Mesodermal cell (in vitro differentiated cells): ENCODE data around the gene LRCOL1.

ENCODE experiments used
- H3K27ac ChIP-seq: 2 replicates; pipeline ENCODE4 v1.7.0; 2013; ENCODE audit warnings: mild to moderate bottlenecking, low read depth, low read length, moderate library complexity; ENCODE audit not compliant: severe bottlenecking
- H3K36me3 ChIP-seq: 2 replicates; pipeline ENCODE4 v1.7.1; 2013; ENCODE audit warnings: mild to moderate bottlenecking, low read length, moderate library complexity; ENCODE audit not compliant: control insufficient read depth, insufficient read depth
- H3K4me1 ChIP-seq: one replicate; pipeline ENCODE4 v1.7.1; 2013; ENCODE audit warnings: mild to moderate bottlenecking, low read length; ENCODE audit not compliant: insufficient read depth, control insufficient read depth, poor library complexity, severe bottlenecking
- H3K4me3 ChIP-seq: 2 replicates; pipeline ENCODE4 v1.7.0; 2013; ENCODE audit warnings: low read length, control low read depth, mild to moderate bottlenecking; ENCODE audit not compliant: insufficient read depth, poor library complexity, severe bottlenecking; ENCODE audit errors: extremely low read depth
- H3K9me3 ChIP-seq: 2 replicates; pipeline ENCODE4 v1.7.1; 2013; ENCODE audit warnings: mild to moderate bottlenecking, low read length, moderate library complexity; ENCODE audit not compliant: control insufficient read depth
- WGBS, 2 experiments: methylation state at CpG; one replicate each; pipeline ENCODE4 v1.1.5; 2013; ENCODE audit warnings: missing lambda C conversion rate in 2 of 2; ENCODE audit not compliant: insufficient coverage in 2 of 2; 5-methylcytosine and 5-hydroxymethylcytosine counted together

LRCOL1 gene

DNA sequence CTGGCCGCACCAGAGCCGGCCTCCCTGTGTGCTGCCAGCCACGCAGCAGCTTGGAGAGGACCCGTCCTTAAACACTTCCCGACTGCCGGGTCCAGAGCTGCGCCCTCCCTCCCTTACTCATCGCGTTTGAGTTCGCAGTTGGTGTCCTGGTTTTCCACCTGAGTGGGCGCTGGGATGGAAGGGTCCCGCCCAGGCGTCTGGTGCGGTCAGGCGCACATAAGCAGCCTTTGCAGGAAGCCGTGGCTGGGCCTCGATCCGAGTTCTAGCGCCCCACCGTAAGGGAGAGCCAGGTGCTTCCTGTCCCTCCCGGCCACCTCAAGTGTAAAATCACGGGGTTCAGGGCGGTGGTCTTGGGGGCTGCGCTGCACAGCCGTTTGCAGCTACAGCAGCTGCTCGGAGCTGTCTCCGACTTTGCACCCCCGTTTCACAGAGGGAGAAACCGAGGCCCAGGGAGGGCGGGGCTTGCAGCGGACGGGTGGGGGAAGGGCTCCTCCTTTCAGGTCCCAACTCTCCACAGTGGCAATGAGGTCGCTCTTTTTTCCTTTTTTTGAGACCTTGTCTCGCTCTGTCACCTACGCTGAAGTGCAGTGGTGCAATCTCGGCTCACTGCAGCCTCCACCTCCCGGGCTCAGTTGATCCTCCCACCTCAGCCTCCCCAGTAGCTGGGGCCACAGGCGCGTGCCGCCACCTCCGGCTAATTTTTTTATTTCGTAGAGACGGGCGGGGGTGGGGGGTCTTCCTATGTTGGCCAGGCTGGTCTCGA lies 51.3 kb downstream of the LRCOL1 start:
- no peaks in the 10 kb centered on the region for H3K9me3 ChIP-seq
- H3K4me3 ChIP-seq: peak overlapping the region; percentile 62
- WGBS, 2 experiments: 78 to 79% methylated on average over 39 to 45 of the region's 45 CpGs
- H3K27ac ChIP-seq: no peak overlapping the region
- H3K4me1 ChIP-seq: no peaks in the 10 kb centered on the region
- peaks cover 5% of the 10 kb centered on the region for H3K36me3 ChIP-seq

GRCh38 chr12:132558042-132558856 lies 52.1 kb downstream of the LRCOL1 start:
- no peak overlapping the region for H3K4me3 ChIP-seq
- 79 to 84% methylated on average over 34 to 35 of the region's 35 CpGs for WGBS, 2 experiments
- no peaks in the 10 kb centered on the region for H3K4me1 ChIP-seq
- H3K9me3 ChIP-seq: no peaks in the 10 kb centered on the region
- peaks cover 5% of the 10 kb centered on the region for H3K36me3 ChIP-seq
- no peak overlapping the region for H3K27ac ChIP-seq

DNA sequence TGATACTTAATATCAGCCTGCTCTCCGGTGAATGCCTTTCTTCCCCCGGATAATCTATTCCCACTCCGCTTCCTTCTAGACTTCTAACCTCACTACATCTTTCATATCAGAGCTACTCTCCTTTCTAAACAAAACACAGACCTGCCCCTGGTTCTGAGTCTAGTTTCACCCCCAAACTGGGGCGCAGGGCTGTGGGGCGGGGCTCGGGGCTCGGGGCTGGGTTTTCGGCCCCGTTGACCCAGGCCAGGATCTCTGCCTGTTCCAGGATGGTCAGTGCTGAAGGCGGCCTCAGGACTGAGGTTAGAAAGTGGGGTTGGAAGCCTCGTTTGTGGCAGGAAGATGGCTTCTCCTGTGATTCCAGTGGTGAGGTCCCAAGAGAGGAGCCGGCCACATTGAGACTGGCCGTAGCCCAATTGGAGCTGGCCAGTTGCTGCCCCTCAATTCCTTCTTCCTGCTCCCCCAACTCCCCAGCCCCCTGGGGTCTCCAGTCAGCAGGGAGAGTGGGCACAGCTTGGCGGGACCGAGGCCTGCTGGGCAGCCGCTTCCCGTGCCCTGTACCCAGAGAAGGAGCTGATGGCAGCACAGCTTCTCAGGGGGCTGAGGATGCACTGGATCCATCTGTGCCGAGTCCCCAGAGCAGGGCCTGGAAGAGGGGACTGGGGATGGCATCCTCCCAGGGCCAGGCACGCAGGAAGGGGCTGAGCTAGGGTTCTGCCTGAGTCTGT lies 52.9 kb downstream of the LRCOL1 start:
- H3K36me3 ChIP-seq: peaks cover 2% of the 10 kb centered on the region
- 86 to 96% methylated on average over 9 to 16 of the region's 19 CpGs for WGBS, 2 experiments
- H3K9me3 ChIP-seq: no peaks in the 10 kb centered on the region
- no peak overlapping the region for H3K4me3 ChIP-seq
- H3K27ac ChIP-seq: no peak overlapping the region
- no peaks in the 10 kb centered on the region for H3K4me1 ChIP-seq

- Histone ChIP-seq H3K9me3 (no peaks in the 10 kb centered on the region), H3K4me1 (no peaks in the 10 kb centered on the region), H3K36me3 (no peaks in the 10 kb centered on the region), H3K27ac (no peak overlapping the region), H3K4me3 (no peak overlapping the region)
- WGBS, 2 experiments: 92 to 95% methylated on average over 14 to 17 of the region's 17 CpGs
Measured at GRCh38 chr12:132556801-132557200, 53.6 kb downstream of the LRCOL1 start.

DNA sequence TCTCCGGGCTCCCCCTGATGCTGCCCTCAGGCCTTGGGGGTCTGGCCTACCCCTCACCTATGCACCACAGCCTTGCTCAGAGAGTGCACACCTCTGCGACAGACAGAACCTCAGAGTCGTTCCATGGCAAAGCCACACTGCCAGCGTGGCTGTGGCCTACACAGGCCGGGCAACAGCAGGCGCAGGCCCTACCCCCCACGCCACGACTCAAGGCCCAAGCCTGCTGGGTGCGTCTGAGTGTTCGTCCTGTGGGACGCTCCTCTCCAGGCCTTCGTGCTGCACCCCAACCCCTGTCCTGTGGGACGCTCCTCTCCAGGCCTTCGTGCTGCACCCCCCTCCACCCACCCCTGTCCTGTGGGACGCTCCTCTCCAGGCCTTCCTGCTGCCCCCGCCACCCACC lies 54.2 kb downstream of the LRCOL1 start:
- no peaks in the 10 kb centered on the region for H3K36me3 ChIP-seq
- H3K9me3 ChIP-seq: no peaks in the 10 kb centered on the region
- H3K4me1 ChIP-seq: no peaks in the 10 kb centered on the region
- no peak overlapping the region for H3K4me3 ChIP-seq
- no peak overlapping the region for H3K27ac ChIP-seq
- WGBS, 2 experiments: 92 to 94% methylated on average over 11 to 13 of the region's 16 CpGs

DNA sequence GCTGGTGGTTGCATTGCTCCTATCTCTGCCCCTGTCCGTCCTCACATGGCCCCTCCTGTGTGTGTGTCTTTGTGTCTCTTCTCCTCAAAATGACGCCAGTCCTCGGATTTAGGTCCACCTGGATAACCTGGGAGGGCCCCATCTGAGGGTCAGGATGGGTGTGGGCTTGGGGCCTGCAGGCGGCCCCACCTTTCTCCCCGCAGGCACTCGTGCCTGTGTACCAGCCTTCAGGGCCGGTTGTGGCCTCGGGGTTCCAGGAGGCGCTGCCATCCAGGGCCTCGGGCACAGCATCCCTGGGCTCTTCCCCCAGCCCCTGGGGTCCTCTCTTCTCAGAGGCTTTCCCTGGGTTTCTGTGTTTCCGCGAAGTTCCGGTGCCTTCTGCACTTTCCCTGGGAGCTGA lies 54.7 kb downstream of the LRCOL1 start:
- Histone ChIP-seq H3K36me3 (no peaks in the 10 kb centered on the region), H3K27ac (no peak overlapping the region), H3K9me3 (no peaks in the 10 kb centered on the region), H3K4me3 (no peak overlapping the region), H3K4me1 (peaks cover under 1% of the 10 kb centered on the region)
- 92 to 94% methylated on average over 10 to 13 of the region's 13 CpGs for WGBS, 2 experiments

DNA sequence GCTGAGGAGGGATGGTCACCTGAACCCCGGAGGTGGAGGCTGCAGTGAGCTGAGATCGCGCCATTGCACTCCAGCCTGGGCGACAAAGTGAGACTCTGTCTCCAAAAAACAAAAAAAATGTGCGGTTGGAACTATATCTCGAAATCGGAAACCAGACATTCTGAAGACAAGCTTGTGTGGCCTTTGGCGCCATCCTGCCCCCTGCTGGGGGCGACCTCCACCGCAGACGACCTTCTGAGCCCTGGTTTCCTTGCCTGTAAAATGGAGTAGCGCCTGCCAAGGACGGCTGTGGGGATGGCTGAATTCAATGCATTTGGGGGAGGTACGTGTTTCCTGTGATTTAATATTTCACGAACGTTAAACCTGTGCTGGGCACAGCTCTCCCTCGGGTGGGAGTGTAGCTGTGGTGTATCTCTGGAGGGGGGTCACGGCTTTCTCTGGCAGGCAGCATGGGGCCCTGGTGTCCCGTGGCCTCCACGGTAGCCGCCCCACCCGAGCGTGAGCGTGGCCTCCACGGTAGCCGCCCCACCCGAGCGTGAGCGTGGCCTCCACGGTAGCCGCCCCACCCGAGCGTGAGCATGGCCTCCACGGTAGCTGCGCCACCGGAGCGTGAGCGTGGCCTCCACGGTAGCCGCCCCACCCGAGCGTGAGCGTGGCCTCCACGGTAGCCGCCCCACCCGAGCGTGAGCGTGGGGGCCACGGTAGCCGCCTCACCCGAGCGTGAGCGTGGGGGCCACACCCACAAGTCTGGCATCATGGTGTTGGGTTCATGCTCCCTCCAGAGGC lies 55.3 kb downstream of the LRCOL1 start:
- no peak overlapping the region for H3K27ac ChIP-seq
- no peaks in the 10 kb centered on the region for H3K36me3 ChIP-seq
- peaks cover 7% of the 10 kb centered on the region for H3K4me1 ChIP-seq
- no peak overlapping the region for H3K4me3 ChIP-seq
- WGBS, 2 experiments: 83 to 90% methylated on average over 27 to 44 of the region's 53 CpGs
- no peaks in the 10 kb centered on the region for H3K9me3 ChIP-seq
